H1 (cell line): ENCODE data around the gene NR5A1.

Experiments
- CHD1 ChIP-seq: IDR thresholded peaks from 2 replicates; pipeline ENCODE4 v1.6.1; 2012; ENCODE audit warnings: low read depth, low read length, improper control_type of control experiment
- EZH2 ChIP-seq: fragments of 200-600 bp; sonication (generic); IDR thresholded peaks from 2 replicates; pipeline ENCODE4 v1.7.1; 2012; ENCODE audit warnings: low read depth, mild to moderate bottlenecking, moderate library complexity, low read length, inconsistent platforms; ENCODE audit not compliant: severe bottlenecking
- TF ChIP-seq, protein P1 (sequence below), 3 experiments: IDR thresholded peaks; 1 replicate in 2 of 3; 2 replicates in 1 of 3; pipeline versions ENCODE4 v1.5.1 to v1.6.1; 2011; ENCODE audit warnings: low read length in 3 of 3, mild to moderate bottlenecking in 3 of 3, inconsistent platforms in 2 of 3, low read depth in 1 of 3, moderate library complexity in 1 of 3; ENCODE audit not compliant: insufficient read depth in 1 of 3; ENCODE audit errors: control extremely low read depth in 1 of 3

DNA sequence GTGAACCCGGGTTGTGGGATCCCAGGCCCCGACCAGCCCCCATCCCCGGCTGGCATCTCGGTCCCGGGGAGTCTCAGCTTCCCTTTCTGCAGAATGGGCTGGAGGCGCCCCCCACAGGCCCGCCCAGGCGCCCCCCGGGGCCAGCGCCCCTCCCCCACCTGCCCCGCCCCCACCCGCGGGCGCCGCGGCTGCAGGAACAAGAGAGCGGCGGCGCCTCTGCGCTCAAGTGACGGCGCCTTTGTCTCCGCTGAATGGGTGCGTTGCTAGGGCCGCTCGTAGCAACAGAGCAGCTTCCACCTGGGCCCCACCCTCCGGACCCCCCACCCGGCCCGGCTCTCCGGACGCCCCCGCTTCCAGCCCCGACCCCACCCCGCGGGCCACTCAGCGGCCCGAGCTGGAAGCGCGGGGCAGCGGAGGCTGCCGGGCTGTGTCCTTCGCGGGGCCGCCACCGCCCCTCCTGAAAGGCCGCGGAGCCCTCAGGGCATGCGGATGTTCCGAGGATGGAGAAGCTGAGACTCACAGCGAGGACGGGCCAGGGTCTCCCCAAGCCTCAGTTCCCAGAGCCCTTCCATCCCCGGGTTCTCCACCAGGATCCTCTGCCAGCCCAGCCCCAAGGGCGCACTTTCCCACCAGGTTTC, 29.4 kb downstream of the NR5A1 start:
- TF ChIP-seq CHD1 (no peak), EZH2 (no peak)
- TF ChIP-seq, protein P1, sequence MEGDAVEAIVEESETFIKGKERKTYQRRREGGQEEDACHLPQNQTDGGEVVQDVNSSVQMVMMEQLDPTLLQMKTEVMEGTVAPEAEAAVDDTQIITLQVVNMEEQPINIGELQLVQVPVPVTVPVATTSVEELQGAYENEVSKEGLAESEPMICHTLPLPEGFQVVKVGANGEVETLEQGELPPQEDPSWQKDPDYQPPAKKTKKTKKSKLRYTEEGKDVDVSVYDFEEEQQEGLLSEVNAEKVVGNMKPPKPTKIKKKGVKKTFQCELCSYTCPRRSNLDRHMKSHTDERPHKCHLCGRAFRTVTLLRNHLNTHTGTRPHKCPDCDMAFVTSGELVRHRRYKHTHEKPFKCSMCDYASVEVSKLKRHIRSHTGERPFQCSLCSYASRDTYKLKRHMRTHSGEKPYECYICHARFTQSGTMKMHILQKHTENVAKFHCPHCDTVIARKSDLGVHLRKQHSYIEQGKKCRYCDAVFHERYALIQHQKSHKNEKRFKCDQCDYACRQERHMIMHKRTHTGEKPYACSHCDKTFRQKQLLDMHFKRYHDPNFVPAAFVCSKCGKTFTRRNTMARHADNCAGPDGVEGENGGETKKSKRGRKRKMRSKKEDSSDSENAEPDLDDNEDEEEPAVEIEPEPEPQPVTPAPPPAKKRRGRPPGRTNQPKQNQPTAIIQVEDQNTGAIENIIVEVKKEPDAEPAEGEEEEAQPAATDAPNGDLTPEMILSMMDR (IDR thresholded peaks at IDR 0.05; ENCODE audit: control extremely low read depth in 1 of 3, insufficient read depth in 1 of 3, low read depth in 1 of 3, low read length in 3 of 3), result no peak
